ENCODE measurements around the gene NLN.

NLN gene

DNA sequence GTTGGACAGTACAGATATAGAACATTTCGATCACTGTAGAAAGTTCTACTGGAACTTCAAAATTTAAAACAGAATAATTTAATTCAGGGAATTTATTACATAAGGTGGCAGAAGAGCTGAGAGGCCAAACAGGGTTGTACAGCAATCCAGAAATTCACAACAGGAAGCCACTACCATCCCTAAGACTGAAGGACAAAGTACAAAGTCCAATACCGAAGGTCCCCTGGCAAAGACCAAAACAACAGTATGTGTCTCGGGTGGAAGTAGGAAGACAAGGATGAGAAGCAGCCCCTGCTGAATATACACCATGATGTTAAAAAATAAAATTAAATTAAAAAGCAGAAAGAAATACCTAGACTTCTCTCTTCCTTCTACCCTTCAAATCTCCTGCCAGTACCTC, 20.0 kb upstream of the NLN start:
- Histone ChIP-seq H3K4me3 (ENCODE audit: insufficient read depth, low read depth, low read length) (no peak overlapping the region), H3K4me1 (ENCODE audit: control insufficient read depth, insufficient read depth, low read length) (no peaks in the 10 kb centered on the region), H3K36me3 (ENCODE audit: control insufficient read depth, insufficient read depth, low read length) (no peaks in the 10 kb centered on the region), H3K9me3 (ENCODE audit: control insufficient read depth, low read length) (no peaks in the 10 kb centered on the region), H3K27ac (ENCODE audit: insufficient read depth, low read depth, low read length, poor library complexity, severe bottlenecking) (no peak overlapping the region), H3K27me3 (ENCODE audit: control insufficient read depth, insufficient read depth, low read length, poor library complexity, severe bottlenecking) (no peaks in the 10 kb centered on the region)
- 96% methylated on average over 3 of the region's 3 CpGs; no CpG with 5 or more reads in 1 of the 2 experiments for WGBS, 2 experiments

DNA sequence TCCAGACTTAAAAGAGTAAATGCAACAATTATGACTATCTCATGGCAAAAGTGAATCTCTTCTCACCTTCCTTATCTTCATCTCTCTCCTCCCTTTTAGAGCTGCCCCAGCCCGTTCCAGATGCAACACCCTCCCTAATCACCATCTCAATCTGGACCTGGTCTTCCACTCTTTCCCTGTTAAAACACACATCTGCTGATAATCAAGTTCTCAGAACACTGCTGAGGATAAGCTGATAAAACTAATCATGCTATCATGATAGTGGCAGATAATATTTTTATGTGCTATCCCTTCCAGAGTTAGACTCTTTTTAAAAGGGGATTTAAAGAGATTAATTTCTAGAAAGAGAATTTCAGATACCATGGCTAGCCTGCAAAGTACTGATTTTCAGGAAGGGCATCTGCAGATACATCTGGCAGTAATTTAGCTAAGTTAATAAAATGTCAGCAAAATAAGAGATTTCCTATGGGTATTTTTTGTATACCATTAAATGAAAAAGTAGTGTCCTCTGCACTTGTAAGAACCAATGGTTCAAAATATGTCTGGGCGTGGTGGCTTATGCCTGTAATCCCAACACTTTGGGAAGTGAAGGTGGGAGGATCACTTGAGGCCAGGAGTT, 17.3 kb upstream of the NLN start:
- Histone ChIP-seq H3K27ac (ENCODE audit: insufficient read depth, low read depth, low read length, poor library complexity, severe bottlenecking) (no peak overlapping the region), H3K4me3 (ENCODE audit: insufficient read depth, low read depth, low read length) (no peak overlapping the region), H3K27me3 (ENCODE audit: control insufficient read depth, insufficient read depth, low read length, poor library complexity, severe bottlenecking) (no peaks in the 10 kb centered on the region), H3K36me3 (ENCODE audit: control insufficient read depth, insufficient read depth, low read length) (no peaks in the 10 kb centered on the region), H3K4me1 (ENCODE audit: control insufficient read depth, insufficient read depth, low read length) (no peaks in the 10 kb centered on the region), H3K9me3 (ENCODE audit: control insufficient read depth, low read length) (no peaks in the 10 kb centered on the region)
- 89 to 95% methylated on average over 2 of the region's 2 CpGs for WGBS, 2 experiments

DNA sequence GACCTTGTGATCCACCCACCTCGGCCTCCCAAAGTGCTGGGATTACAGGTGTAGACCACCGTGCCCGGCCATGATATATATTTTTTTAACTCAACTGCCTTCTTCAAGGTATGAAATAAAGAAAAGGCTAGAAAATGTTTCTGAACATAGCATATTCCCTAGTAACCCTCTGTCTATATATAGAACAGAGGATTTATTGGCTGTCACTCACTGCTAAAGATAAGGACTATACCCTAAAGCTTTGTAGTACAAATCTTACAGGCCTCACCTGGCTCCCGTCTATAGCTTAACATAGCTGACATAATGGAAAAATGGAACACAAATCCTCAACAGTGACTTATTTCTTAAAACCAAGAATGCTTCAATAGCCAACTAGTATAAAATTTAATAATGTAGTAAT, 14.3 kb upstream of the NLN start:
- no peaks in the 10 kb centered on the region for H3K4me1 ChIP-seq (ENCODE audit: control insufficient read depth, insufficient read depth, low read length)
- H3K9me3 ChIP-seq (ENCODE audit: control insufficient read depth, low read length) = no peaks in the 10 kb centered on the region
- no peak overlapping the region for H3K4me3 ChIP-seq (ENCODE audit: insufficient read depth, low read depth, low read length)
- no peaks in the 10 kb centered on the region for H3K27me3 ChIP-seq (ENCODE audit: control insufficient read depth, insufficient read depth, low read length, poor library complexity, severe bottlenecking)
- H3K36me3 ChIP-seq (ENCODE audit: control insufficient read depth, insufficient read depth, low read length) = no peaks in the 10 kb centered on the region
- H3K27ac ChIP-seq (ENCODE audit: insufficient read depth, low read depth, low read length, poor library complexity, severe bottlenecking) = no peak overlapping the region
- whole genome bisulfite sequencing, 2 experiments = 93 to 99% methylated on average over 4 of the region's 4 CpGs

DNA sequence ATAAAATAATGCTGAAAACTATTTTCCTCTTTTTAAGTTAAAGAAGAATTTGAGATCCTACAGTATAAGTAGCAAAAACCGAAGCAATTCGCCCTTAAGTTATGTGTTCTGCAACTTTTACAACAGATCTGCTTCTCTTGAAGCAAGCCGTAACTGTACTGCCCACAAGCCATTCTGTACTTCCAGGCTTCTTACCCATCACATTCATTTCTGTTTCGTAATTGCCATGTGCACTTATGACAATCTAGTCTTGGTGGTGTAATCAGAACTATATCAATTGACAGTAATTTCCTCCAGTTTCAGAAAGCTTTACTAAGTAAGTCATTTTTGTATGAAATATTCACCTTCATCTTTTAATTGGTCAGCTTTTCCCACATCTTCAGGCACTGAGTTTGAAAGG, 13.9 kb upstream of the NLN start:
- Histone ChIP-seq H3K27me3 (ENCODE audit: control insufficient read depth, insufficient read depth, low read length, poor library complexity, severe bottlenecking) (no peaks in the 10 kb centered on the region), H3K4me1 (ENCODE audit: control insufficient read depth, insufficient read depth, low read length) (no peaks in the 10 kb centered on the region), H3K4me3 (ENCODE audit: insufficient read depth, low read depth, low read length) (no peak overlapping the region), H3K9me3 (ENCODE audit: control insufficient read depth, low read length) (no peaks in the 10 kb centered on the region), H3K27ac (ENCODE audit: insufficient read depth, low read depth, low read length, poor library complexity, severe bottlenecking) (no peak overlapping the region), H3K36me3 (ENCODE audit: control insufficient read depth, insufficient read depth, low read length) (no peaks in the 10 kb centered on the region)
- WGBS, 2 experiments = 93 to 99% methylated on average over 4 of the region's 4 CpGs

DNA sequence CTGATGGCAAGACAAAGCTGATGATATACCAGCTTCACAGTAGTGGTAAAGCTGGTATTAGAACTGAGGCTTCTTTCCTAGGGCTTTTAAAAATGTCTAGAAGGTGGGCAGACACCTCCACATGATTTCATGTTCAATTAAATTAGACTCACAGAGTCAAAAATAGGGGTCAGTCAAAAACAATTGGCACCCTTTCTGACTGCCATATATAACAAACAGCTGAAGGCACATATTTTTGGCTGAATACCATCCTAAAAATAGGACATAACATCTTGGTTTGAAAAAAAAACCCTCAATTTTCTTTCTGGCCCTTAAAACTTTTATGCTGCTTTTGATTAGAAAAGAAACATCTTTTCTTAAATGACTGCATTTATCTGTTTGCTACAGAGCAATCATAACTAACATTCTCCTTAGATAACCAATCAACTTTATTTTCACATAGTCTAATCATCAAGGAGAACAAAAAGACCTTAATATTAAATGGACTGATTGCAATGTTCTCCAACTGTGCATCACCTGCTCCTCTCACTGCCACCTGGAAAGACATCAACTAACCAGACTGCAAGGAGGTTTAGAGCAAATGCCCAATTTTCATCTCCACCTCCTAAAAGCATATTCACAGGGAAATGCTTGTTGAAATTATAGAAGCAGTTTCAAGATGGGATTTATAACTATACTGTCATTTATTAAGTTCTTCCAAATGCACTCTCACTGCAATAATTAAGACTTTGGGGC, 3.3 kb upstream of the NLN start:
- Histone ChIP-seq H3K4me1 (ENCODE audit: control insufficient read depth, insufficient read depth, low read length) (no peaks in the 10 kb centered on the region), H3K27ac (ENCODE audit: insufficient read depth, low read depth, low read length, poor library complexity, severe bottlenecking) (no peak overlapping the region)

DNA sequence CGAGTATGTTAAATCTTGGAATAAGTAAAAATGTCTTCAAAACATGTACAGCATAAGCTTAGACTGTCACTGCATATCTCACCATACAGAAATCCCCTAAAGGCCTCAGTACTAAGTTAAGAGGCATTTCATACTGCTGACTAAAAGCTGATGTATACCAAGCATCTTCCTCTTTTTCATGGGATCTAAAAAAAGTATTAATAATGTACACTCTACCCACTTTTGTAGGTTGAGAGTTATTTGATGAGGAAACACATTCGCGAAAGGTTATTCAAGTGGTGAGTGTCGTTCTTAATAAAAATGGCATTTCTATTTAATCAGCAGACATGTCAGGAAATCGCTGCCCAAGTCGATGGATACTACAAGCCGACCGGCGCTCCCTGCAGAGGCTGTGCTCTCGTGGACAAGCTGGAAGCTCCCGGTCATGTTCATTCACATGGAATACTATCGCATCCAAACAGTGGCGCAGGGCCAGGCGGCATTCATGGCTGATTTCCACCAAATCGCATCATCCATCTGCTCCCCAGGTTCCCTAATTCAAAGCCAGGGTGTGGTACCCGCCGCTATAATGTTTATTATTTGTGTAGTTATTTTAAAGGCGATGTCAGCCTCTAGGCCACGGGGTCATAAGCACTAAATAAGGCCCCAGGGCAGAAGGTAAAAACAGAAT, 820 bp upstream of the NLN start:
- Histone ChIP-seq H3K27ac (ENCODE audit: insufficient read depth, low read depth, low read length, poor library complexity, severe bottlenecking) (no peak overlapping the region), H3K9me3 (ENCODE audit: control insufficient read depth, low read length) (no peaks in the 10 kb centered on the region)

More for the DNA sequence above, 3.3 kb upstream of the NLN start:
- H3K9me3 ChIP-seq (ENCODE audit: control insufficient read depth, low read length) = no peaks in the 10 kb centered on the region
- no peak overlapping the region for H3K4me3 ChIP-seq (ENCODE audit: insufficient read depth, low read depth, low read length)
- no peaks in the 10 kb centered on the region for H3K36me3 ChIP-seq (ENCODE audit: control insufficient read depth, insufficient read depth, low read length)
- peaks cover 9% of the 10 kb centered on the region for H3K27me3 ChIP-seq (ENCODE audit: control insufficient read depth, insufficient read depth, low read length, poor library complexity, severe bottlenecking)

DNA sequence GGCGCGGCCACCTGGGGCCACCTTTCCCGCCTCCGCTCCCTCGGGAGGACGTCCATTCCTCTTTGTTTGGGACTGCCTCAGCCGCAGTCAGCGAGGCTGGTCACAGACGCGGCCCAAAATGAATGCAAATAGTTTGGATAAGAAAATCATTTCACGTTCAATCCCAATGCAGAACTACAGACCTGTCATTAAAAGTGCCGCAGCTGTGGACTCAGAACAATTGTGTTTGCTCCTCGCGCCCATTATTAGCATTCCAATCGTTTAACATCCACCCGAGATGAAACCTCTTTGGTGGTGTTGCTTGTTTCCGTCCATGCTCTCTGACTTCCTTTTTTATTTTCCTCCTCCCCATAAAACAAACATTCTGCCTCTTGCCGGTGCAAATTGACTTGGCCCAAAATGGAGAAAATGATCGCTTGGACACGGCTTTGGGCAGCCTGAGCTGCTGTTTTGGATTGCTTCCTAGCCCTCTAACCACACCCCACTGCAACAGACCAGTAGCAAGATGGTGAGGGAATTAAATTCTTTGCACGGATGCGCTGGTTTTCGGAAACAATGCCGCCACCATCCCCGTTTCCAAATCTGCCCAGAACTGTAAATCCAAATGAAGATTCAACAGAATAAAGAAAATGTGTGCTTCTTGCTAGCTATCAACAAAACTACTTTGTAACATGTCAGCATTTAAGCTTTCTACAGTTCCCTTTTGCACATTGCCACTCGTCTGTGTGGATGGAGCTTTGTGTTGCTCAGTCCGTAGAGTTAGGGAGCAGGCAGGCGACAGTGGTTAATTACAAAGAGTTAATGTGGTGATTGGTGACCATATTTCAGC, 784 bp downstream of the NLN start:
- Histone ChIP-seq H3K4me3 (ENCODE audit: insufficient read depth, low read depth, low read length) (peak overlapping the region; percentile 91), H3K27ac (ENCODE audit: insufficient read depth, low read depth, low read length, poor library complexity, severe bottlenecking) (peak overlapping the region; percentile 65), H3K4me1 (ENCODE audit: control insufficient read depth, insufficient read depth, low read length) (no peaks in the 10 kb centered on the region), H3K36me3 (ENCODE audit: control insufficient read depth, insufficient read depth, low read length) (no peaks in the 10 kb centered on the region), H3K27me3 (ENCODE audit: control insufficient read depth, insufficient read depth, low read length, poor library complexity, severe bottlenecking) (peaks cover 9% of the 10 kb centered on the region), H3K9me3 (ENCODE audit: control insufficient read depth, low read length) (no peaks in the 10 kb centered on the region)
- WGBS, 2 experiments = 2% methylated on average over 28 of the region's 28 CpGs

More for the DNA sequence above, 820 bp upstream of the NLN start:
- no peaks in the 10 kb centered on the region for H3K4me1 ChIP-seq (ENCODE audit: control insufficient read depth, insufficient read depth, low read length)
- whole genome bisulfite sequencing, 2 experiments = 5 to 13% methylated on average over 18 to 19 of the region's 19 CpGs
- peak overlapping the region; percentile 91 for H3K4me3 ChIP-seq (ENCODE audit: insufficient read depth, low read depth, low read length)
- peaks cover 9% of the 10 kb centered on the region for H3K27me3 ChIP-seq (ENCODE audit: control insufficient read depth, insufficient read depth, low read length, poor library complexity, severe bottlenecking)
- H3K36me3 ChIP-seq (ENCODE audit: control insufficient read depth, insufficient read depth, low read length) = no peaks in the 10 kb centered on the region

DNA sequence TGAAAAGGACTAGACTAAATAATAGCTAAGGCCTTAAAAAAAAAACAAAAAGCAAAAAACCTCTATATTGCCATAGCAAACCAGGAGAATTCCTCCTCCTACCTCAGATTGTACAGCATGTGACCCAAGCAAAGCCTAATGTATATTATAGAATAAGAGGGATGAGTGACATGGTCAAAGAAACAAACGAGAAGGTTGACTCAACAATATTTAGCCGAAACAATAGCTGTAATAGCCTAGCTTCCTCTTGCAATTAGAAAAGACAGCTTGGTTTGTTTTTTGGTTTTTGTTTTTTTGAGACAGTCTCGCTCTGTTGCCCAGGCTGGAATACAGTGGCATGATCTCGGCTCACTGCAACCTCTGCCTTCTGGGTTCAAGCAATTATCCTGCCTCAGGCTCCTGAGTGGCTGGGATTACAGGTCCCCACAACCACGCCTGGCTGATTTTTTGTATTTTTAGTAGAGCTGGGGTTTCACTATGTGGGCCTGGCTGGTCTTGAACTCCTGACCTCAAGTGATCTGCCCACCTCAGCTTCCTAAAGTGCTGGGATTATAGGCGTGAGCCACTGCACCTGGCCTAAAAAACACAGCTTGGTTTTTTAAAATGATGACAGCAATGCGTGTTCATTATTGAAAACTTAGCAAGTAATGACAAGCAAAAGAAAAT, 5.6 kb downstream of the NLN start:
- Histone ChIP-seq H3K9me3 (ENCODE audit: control insufficient read depth, low read length) (no peaks in the 10 kb centered on the region), H3K4me3 (ENCODE audit: insufficient read depth, low read depth, low read length) (no peak overlapping the region), H3K27me3 (ENCODE audit: control insufficient read depth, insufficient read depth, low read length, poor library complexity, severe bottlenecking) (no peaks in the 10 kb centered on the region), H3K27ac (ENCODE audit: insufficient read depth, low read depth, low read length, poor library complexity, severe bottlenecking) (no peak overlapping the region), H3K36me3 (ENCODE audit: control insufficient read depth, insufficient read depth, low read length) (no peaks in the 10 kb centered on the region), H3K4me1 (ENCODE audit: control insufficient read depth, insufficient read depth, low read length) (no peaks in the 10 kb centered on the region)
- 93 to 94% methylated on average over 6 to 7 of the region's 7 CpGs for WGBS, 2 experiments

DNA sequence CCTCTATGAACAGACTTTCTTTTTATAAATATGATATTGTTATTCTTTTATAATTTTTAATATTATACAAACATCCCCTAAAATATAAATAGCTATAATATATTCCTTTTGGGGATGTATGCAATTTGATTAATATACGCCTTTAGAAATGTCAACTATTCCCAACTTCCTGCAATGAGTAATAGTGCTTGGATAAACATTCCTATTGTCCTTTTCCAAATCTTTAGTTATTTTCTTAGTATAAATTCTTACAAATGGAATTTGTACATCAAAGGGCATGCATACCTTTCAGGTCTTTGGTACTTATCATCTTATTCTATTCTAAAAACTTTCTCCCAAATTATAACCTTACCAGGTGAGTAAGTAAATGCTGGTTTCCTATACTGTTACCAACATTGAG, 6.2 kb downstream of the NLN start:
- Histone ChIP-seq H3K4me1 (ENCODE audit: control insufficient read depth, insufficient read depth, low read length) (no peaks in the 10 kb centered on the region), H3K27me3 (ENCODE audit: control insufficient read depth, insufficient read depth, low read length, poor library complexity, severe bottlenecking) (no peaks in the 10 kb centered on the region), H3K36me3 (ENCODE audit: control insufficient read depth, insufficient read depth, low read length) (no peaks in the 10 kb centered on the region), H3K27ac (ENCODE audit: insufficient read depth, low read depth, low read length, poor library complexity, severe bottlenecking) (no peak overlapping the region), H3K4me3 (ENCODE audit: insufficient read depth, low read depth, low read length) (no peak overlapping the region), H3K9me3 (ENCODE audit: control insufficient read depth, low read length) (no peaks in the 10 kb centered on the region)
- 100% methylated on average over 1 of the region's 1 CpG; no CpG with 5 or more reads in 1 of the 2 experiments for WGBS, 2 experiments

All from ectodermal cell (in vitro differentiated cells).